ENCODE measurements around the gene GREB1.

The GREB1 gene

GRCh38 chr2:11567631-11568031 is 33.8 kb downstream of the GREB1 start:
- Histone ChIP-seq H3K36me3 (ENCODE audit: insufficient read depth, low read length) (no peaks in the 10 kb centered on the region), H3K27me3 (ENCODE audit: control insufficient read depth, insufficient read depth, low read length) (peaks cover 33% of the 10 kb centered on the region), H3K4me1 (ENCODE audit: control insufficient read depth, insufficient read depth, low read length) (no peaks in the 10 kb centered on the region), H3K4me3 (ENCODE audit: low read length) (no peak overlapping the region), H3K4me2 (ENCODE audit: low read length) (no peak overlapping the region), H3K9ac (ENCODE audit: low read depth, low read length) (no peak overlapping the region), H3K9me3 (replicated peaks; ENCODE audit: low read length) (no peaks in the 10 kb centered on the region)

DNA sequence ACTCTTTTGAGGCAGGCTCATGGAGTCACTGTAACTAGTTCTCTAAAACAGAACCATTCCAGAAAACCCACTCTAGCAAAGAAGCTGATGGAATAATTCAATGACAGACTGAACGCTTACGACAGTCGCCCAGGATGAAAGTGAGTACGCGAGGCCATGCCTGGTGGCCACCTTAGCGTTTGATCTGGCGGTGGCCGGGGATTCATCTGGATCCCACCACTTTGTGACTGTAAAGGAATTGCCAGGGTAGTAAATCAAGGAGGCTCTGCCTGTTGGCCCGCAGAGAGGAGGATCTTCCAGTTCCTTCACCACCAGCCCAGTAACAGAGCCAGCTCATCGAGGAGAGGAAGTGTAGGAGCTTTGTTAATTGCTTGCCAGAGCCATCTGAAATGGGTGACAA is 34.6 kb downstream of the GREB1 start:
- Histone ChIP-seq H3K4me1 (ENCODE audit: control insufficient read depth, insufficient read depth, low read length) (no peaks in the 10 kb centered on the region), H3K9ac (ENCODE audit: low read depth, low read length) (no peak overlapping the region), H3K27me3 (ENCODE audit: control insufficient read depth, insufficient read depth, low read length) (peaks cover 38% of the 10 kb centered on the region), H3K9me3 (replicated peaks; ENCODE audit: low read length) (no peaks in the 10 kb centered on the region), H3K36me3 (ENCODE audit: insufficient read depth, low read length) (no peaks in the 10 kb centered on the region), H3K4me3 (ENCODE audit: low read length) (no peak overlapping the region), H3K4me2 (ENCODE audit: low read length) (no peak overlapping the region)

DNA sequence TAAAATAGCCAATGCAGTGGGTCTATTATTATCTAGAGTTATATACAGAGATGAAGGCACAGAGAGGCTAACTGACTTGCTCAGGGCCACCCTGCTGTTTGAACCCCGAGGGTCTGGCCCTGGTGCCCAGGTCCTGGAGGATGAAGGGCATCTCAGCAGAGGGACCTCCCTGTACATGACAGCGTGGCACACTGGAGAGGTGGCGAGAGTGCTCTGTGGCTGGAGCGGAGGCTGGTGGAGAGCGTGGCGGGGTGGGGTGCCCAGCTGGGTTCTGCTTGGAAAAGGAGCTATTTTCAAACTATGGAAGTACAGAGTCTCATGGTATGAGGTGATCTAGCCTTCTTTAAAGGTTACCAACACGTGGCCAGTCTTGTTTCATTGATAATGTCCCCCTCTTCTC is 35.8 kb downstream of the GREB1 start:
- no peaks in the 10 kb centered on the region for H3K36me3 ChIP-seq (ENCODE audit: insufficient read depth, low read length)

DNA sequence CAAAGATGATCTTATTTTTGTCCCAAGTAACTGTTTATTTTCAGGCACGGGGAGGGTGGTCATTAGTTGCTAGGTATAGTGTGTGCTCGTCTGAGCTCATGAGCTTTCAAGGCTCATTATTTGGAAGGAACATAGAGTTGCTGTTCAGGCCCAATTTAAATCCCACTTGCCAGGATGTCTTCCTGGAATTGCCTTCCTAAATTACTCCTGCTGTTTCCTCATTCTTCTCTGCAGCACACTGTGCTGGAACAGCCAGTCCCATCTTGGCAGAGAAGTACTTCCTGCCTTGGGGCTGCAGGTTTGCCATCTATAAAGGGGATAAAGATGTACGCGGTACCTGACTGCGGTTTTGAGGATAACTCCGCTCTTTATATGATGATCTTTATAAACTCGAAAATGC is 37.3 kb downstream of the GREB1 start:
- Histone ChIP-seq H3K4me3 (ENCODE audit: low read length) (no peak overlapping the region), H3K36me3 (ENCODE audit: insufficient read depth, low read length) (no peaks in the 10 kb centered on the region), H3K27me3 (ENCODE audit: control insufficient read depth, insufficient read depth, low read length) (peaks cover 38% of the 10 kb centered on the region), H3K4me1 (ENCODE audit: control insufficient read depth, insufficient read depth, low read length) (no peaks in the 10 kb centered on the region), H3K9ac (ENCODE audit: low read depth, low read length) (no peak overlapping the region), H3K9me3 (replicated peaks; ENCODE audit: low read length) (no peaks in the 10 kb centered on the region), H3K4me2 (ENCODE audit: low read length) (no peak overlapping the region)

More for the DNA sequence above, 35.8 kb downstream of the GREB1 start:
- no peak overlapping the region for H3K4me3 ChIP-seq (ENCODE audit: low read length)
- H3K9me3 ChIP-seq (replicated peaks; ENCODE audit: low read length), result no peaks in the 10 kb centered on the region
- no peaks in the 10 kb centered on the region for H3K4me1 ChIP-seq (ENCODE audit: control insufficient read depth, insufficient read depth, low read length)
- H3K27me3 ChIP-seq (ENCODE audit: control insufficient read depth, insufficient read depth, low read length), result peaks cover 38% of the 10 kb centered on the region
- H3K4me2 ChIP-seq (ENCODE audit: low read length), result no peak overlapping the region
- no peak overlapping the region for H3K9ac ChIP-seq (ENCODE audit: low read depth, low read length)

DNA sequence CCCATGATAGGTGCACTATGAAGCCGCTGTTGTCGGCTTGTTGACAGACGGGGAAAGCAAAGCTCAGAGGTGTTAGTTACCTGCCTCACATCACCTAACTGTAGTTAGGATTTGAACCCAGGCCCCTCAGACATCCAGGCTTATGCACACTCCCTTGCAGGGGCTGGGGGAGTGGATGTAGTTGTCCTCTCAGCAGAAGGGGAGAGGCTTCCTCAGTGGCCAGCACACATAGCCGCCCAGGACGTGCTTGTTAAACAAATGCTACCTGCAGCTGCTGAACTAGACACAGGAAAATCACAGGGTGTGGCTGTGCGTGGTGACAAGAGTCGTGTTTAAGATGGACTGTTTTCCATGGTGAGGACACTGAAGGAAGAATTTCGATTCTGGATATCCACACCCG is 39.2 kb downstream of the GREB1 start:
- Histone ChIP-seq H3K9ac (ENCODE audit: low read depth, low read length) (no peak overlapping the region), H3K4me1 (ENCODE audit: control insufficient read depth, insufficient read depth, low read length) (no peaks in the 10 kb centered on the region), H3K36me3 (ENCODE audit: insufficient read depth, low read length) (no peaks in the 10 kb centered on the region), H3K4me3 (ENCODE audit: low read length) (no peak overlapping the region), H3K27me3 (ENCODE audit: control insufficient read depth, insufficient read depth, low read length) (peaks cover 32% of the 10 kb centered on the region), H3K9me3 (replicated peaks; ENCODE audit: low read length) (no peaks in the 10 kb centered on the region), H3K4me2 (ENCODE audit: low read length) (no peak overlapping the region)

DNA sequence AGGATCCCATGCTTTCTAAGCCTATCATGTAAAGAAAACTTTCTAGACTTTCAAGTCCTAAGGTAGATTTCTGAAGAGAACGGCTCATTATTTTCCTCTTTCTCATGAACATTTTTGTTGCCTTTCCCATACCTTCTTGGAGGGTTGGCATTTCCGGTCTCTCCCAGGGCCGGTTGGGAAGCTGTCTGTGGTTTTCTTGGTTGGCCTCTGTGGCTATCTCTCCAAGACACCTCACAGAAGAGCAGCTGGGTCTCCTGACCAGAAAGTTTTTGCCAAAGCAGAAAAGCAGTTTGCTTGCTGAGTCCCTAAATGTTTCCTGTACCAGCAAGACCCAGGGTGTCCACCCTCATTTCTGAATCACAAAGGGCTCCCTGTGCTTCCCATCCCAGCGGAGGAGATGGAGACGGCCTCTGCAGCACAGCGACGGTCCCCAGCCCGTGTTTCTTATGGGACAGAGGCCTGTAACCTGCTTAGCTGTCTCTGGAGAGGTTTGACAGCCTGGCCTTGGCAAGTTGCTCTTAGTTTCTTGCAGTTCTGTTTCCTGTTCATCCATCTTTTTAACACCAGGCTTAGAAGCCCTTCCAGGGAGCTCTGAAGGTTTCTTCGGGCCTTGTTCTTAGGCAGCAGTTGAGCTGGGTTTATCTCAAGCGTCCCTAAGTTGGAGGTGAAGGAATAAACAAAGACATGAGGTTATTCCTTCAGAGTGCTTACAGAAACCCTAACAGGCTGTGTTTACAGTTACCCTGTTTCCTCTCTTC is 39.8 kb downstream of the GREB1 start:
- Histone ChIP-seq H3K4me1 (ENCODE audit: control insufficient read depth, insufficient read depth, low read length) (no peaks in the 10 kb centered on the region), H3K9me3 (replicated peaks; ENCODE audit: low read length) (no peaks in the 10 kb centered on the region), H3K4me2 (ENCODE audit: low read length) (no peak overlapping the region), H3K27me3 (ENCODE audit: control insufficient read depth, insufficient read depth, low read length) (peaks cover 28% of the 10 kb centered on the region), H3K9ac (ENCODE audit: low read depth, low read length) (no peak overlapping the region), H3K36me3 (ENCODE audit: insufficient read depth, low read length) (no peaks in the 10 kb centered on the region), H3K4me3 (ENCODE audit: low read length) (no peak overlapping the region)

DNA sequence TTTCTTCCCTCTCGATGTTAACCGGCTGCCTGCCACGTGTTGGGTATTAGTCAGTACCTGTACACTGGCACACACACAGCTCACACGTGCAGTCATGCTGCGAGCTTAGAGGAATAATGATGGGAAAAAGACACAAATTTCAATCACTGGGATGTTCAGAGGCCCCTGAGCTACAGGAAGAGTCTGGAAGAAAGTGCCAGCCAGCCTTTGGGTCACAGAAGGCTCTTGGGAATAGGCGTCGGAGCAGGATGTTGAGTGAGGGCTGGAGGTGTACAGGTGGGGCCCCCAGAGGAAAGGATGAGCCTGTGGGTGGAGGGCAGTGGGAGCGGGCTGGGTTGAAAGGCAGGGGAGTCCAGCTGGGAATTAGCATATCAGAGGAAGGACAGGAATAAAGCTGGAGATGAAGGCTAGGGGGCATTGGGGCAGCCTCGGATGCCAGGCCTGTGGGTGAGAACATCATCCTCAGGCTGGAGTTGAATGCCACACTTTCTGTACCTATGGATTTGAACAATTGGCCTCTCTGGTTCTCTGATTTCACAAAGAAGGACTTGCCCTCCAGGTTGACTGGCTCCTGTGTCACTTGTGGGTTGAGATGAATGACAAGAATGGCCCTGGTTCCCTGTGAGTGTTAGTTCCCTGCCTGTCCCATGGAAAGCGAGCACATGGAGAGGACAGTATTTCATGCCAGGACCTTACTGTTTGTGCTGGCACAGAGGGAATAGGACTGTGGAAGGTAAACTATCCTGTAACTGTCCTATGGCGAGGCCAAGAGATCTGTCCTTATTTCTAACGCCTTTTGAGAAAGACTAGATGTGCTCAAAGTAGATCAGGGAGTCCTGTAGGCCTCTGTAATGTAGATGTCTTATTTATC is 40.6 kb downstream of the GREB1 start:
- Histone ChIP-seq H3K9me3 (replicated peaks; ENCODE audit: low read length) (no peaks in the 10 kb centered on the region), H3K4me3 (ENCODE audit: low read length) (no peak overlapping the region), H3K4me1 (ENCODE audit: control insufficient read depth, insufficient read depth, low read length) (no peaks in the 10 kb centered on the region), H3K36me3 (ENCODE audit: insufficient read depth, low read length) (no peaks in the 10 kb centered on the region), H3K4me2 (ENCODE audit: low read length) (no peak overlapping the region), H3K9ac (ENCODE audit: low read depth, low read length) (no peak overlapping the region), H3K27me3 (ENCODE audit: control insufficient read depth, insufficient read depth, low read length) (peaks cover 28% of the 10 kb centered on the region)

- H3K4me1 ChIP-seq (ENCODE audit: control insufficient read depth, insufficient read depth, low read length), result no peaks in the 10 kb centered on the region
- H3K27me3 ChIP-seq (ENCODE audit: control insufficient read depth, insufficient read depth, low read length), result peaks cover 38% of the 10 kb centered on the region
- H3K4me3 ChIP-seq (ENCODE audit: low read length), result no peak overlapping the region
- no peak overlapping the region for H3K4me2 ChIP-seq (ENCODE audit: low read length)
- H3K36me3 ChIP-seq (ENCODE audit: insufficient read depth, low read length), result no peaks in the 10 kb centered on the region
- H3K9me3 ChIP-seq (replicated peaks; ENCODE audit: low read length), result no peaks in the 10 kb centered on the region
- no peak overlapping the region for H3K9ac ChIP-seq (ENCODE audit: low read depth, low read length)
Measured at GRCh38 chr2:11576398-11576797, 42.6 kb downstream of the GREB1 start.

DNA sequence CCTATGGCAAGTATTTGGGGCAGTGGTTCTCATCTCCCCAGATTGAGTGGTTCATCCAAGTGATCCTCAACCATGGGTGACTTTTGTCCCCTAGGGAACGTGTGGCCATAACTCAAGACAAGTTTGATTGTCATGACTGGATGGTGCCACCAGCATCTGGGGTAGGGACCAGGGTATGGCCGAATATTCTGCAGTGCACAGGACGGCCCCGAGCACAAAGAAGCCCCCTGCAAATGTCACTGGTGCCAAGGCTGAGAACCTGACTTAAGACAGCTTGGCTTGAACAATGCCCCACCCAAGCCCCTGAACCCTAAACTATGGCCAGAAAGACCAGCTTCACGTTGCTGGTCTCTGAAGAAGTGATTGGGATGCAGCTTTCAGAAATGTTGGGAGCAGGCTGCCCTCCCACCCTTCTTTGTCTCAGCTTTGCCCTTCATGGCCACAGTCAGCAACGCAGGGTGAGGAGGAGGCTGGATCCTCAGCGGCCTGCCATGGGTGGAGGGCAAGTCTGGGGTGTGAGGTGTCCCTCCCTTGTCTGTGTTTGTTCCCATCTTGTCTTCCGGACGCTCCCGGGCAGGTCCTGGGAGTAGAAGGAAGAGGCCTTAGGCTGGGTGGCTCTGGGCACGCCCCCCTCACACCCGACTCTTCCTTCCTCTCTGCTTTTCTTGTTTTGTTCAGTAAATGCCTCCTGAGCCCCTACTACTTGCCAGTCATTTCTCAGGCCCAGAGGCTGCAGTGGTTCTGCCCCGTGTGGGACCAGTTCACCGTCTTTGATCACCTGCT is 43.4 kb downstream of the GREB1 start:
- no peak overlapping the region for H3K9ac ChIP-seq (ENCODE audit: low read depth, low read length)
- H3K4me2 ChIP-seq (ENCODE audit: low read length), result no peak overlapping the region
- H3K36me3 ChIP-seq (ENCODE audit: insufficient read depth, low read length), result no peaks in the 10 kb centered on the region
- H3K4me1 ChIP-seq (ENCODE audit: control insufficient read depth, insufficient read depth, low read length), result no peaks in the 10 kb centered on the region
- peaks cover 43% of the 10 kb centered on the region for H3K27me3 ChIP-seq (ENCODE audit: control insufficient read depth, insufficient read depth, low read length)
- no peak overlapping the region for H3K4me3 ChIP-seq (ENCODE audit: low read length)
- no peaks in the 10 kb centered on the region for H3K9me3 ChIP-seq (replicated peaks; ENCODE audit: low read length)

GRCh38 chr2:11578081-11578948 is 44.5 kb downstream of the GREB1 start:
- peaks cover 38% of the 10 kb centered on the region for H3K27me3 ChIP-seq (ENCODE audit: control insufficient read depth, insufficient read depth, low read length)
- no peak overlapping the region for H3K4me3 ChIP-seq (ENCODE audit: low read length)

More at GRCh38 chr2:11578081-11578948, 44.5 kb downstream of the GREB1 start:
- Histone ChIP-seq H3K9ac (ENCODE audit: low read depth, low read length) (no peak overlapping the region), H3K4me1 (ENCODE audit: control insufficient read depth, insufficient read depth, low read length) (peaks cover 7% of the 10 kb centered on the region), H3K36me3 (ENCODE audit: insufficient read depth, low read length) (no peaks in the 10 kb centered on the region), H3K9me3 (replicated peaks; ENCODE audit: low read length) (no peaks in the 10 kb centered on the region), H3K4me2 (ENCODE audit: low read length) (no peak overlapping the region)

Data from skeletal muscle satellite cell (primary cell).